Fibroblast of skin of right quadriceps (primary cell): Measurements from ENCODE around the gene HHIP.
A peak's percentile ranks its signal among the peaks of the same experiment; 100 is the strongest.
"Not testable (repeated sequence)": the region's sequence is repeated elsewhere in the genome, so short reads cannot be mapped to it uniquely, and the experiment has no call there.

Experiments
- DNase-seq: peaks from one replicate; pipeline ENCODE4 v3.0.0-alpha.2; 2013

HHIP gene

GRCh38 chr4:144757969-144758368, 112.0 kb downstream of the HHIP start:
- DNase-seq: no peak

- DNase-seq: not testable (repeated sequence)
These were observed 122.9 kb downstream of the HHIP start for GRCh38 chr4:144768809-144769208.

GRCh38 chr4:144778364-144778763, 132.4 kb downstream of the HHIP start:
- DNase-seq: no peak

GRCh38 chr4:144782345-144782744, 136.4 kb downstream of the HHIP start:
- no peak for DNase-seq

GRCh38 chr4:144785961-144786360, 140.0 kb downstream of the HHIP start:
- no peak for DNase-seq

- DNase-seq: peak; percentile 43
These were observed 141.7 kb downstream of the HHIP start for GRCh38 chr4:144787365-144788258.

- DNase-seq: no peak
These were observed 142.5 kb downstream of the HHIP start for GRCh38 chr4:144788469-144788868.

GRCh38 chr4:144791933-144792332, 146.0 kb downstream of the HHIP start:
- DNase-seq: not testable (repeated sequence)
